HepG2 (cell line): ENCODE data around the gene PLEKHO1. TPM values are rescaled to one million over a fixed set of nuclear protein-coding genes. Genes with fewer than 3 reads are reported as not detected.

Source experiments
- ATAC-seq: fragments of 200-7000 bp; cut with Tn5 transposase; 3 replicates; pipeline ENCODE4 v1.9.1; 2020; ENCODE audit warnings: mild to moderate bottlenecking, moderate library complexity
- BruUV-seq: library from RNA; stranded (reverse); fragments of 400-500 nt; replicated peaks from 2 replicates; lab custom pipeline; 2021; lab: Mats Ljungman, UMichigan
- CTCF ChIA-PET: fragments of 300-600 bp; formaldehyde crosslinking; extraction: SDS; loops from one replicate; lab custom pipeline; 2021; ENCODE audit warnings: low total read pairs, inconsistent platforms, low intra/inter-chr PET ratio; lab: Yijun Ruan, JAX
- POLR2A ChIA-PET: fragments of 350-600 bp; sonication (Branson Sonifier 250); formaldehyde crosslinking; loops from one replicate; lab custom pipeline; 2020; ENCODE audit warnings: antibody characterized with exemption, inconsistent platforms; lab: Yijun Ruan, JAX
- DNase-seq: peaks from one replicate; pipeline ENCODE4 v3.0.0-alpha.2; 2015; ENCODE audit warnings: low spot score
- FAIRE-seq: peaks from 3 replicates; lab custom pipeline; 2011; peaks lifted over from hg19 to GRCh38; lab: Jason Lieb, UNC
- H2AFZ ChIP-seq: one replicate; pipeline ENCODE4 v1.6.1; 2011; ENCODE audit warnings: low read length, inconsistent platforms
- H3K27ac ChIP-seq: fragments of 300-600 bp; 3 replicates; pipeline ENCODE4 v1.8.0; 2011; ENCODE audit warnings: mixed run types, mild to moderate bottlenecking, mixed read lengths, low read length, inconsistent platforms; ENCODE audit not compliant: insufficient read depth; ENCODE audit errors: extremely low read length
- H3K27me3 ChIP-seq, 2 experiments: fragments of 200-600 bp in 1 of 2; 2 replicates in 1 of 2; 3 replicates in 1 of 2; pipeline versions ENCODE4 v1.6.0 to v1.8.0; 2011; ENCODE audit warnings: low read length in 2 of 2, mild to moderate bottlenecking in 2 of 2, moderate library complexity in 2 of 2, inconsistent platforms in 1 of 2; ENCODE audit not compliant: insufficient read depth in 2 of 2, control insufficient read depth in 1 of 2
- H3K36me3 ChIP-seq, 2 experiments: fragments of 200-600 bp in 1 of 2; replicated peaks in 1 of 2; 2 replicates in 1 of 2; 3 replicates in 1 of 2; pipeline versions ENCODE4 v1.5.1 to v1.8.0; 2011; ENCODE audit warnings: low read length in 2 of 2, inconsistent platforms in 1 of 2; ENCODE audit not compliant: insufficient read depth in 2 of 2, control insufficient read depth in 1 of 2
- H3K4me1 ChIP-seq: 2 replicates; pipeline ENCODE4 v1.5.1; 2012; ENCODE audit warnings: low read length, inconsistent platforms; ENCODE audit not compliant: insufficient read depth
- H3K4me2 ChIP-seq: 2 replicates; pipeline ENCODE4 v1.6.0; 2011; ENCODE audit warnings: low read depth, low read length, inconsistent platforms
- H3K4me3 ChIP-seq, 3 experiments: fragments of 200-600 bp in 1 of 3; sonication (generic), shearing (Covaris generic) in 1 of 3; replicated peaks in 1 of 3; 2 replicates each; pipeline ENCODE4 v1.5.1; 2011 to 2016; ENCODE audit warnings: low read length in 3 of 3, inconsistent platforms in 2 of 3, low read depth in 2 of 3, mild to moderate bottlenecking in 2 of 3, control low read depth in 1 of 3, mixed read lengths in 1 of 3; ENCODE audit not compliant: insufficient read depth in 1 of 3
- H3K79me2 ChIP-seq: one replicate; pipeline ENCODE4 v1.6.1; 2011; ENCODE audit warnings: low read length, inconsistent platforms; ENCODE audit not compliant: insufficient read depth
- H3K9ac ChIP-seq: 2 replicates; pipeline ENCODE4 v1.6.0; 2011; ENCODE audit warnings: mild to moderate bottlenecking, low read depth, low read length, inconsistent platforms; ENCODE audit not compliant: insufficient read depth
- H3K9me3 ChIP-seq: 2 replicates; pipeline ENCODE4 v1.5.1; 2012; ENCODE audit warnings: mild to moderate bottlenecking, low read length
- H4K20me1 ChIP-seq: 2 replicates; pipeline ENCODE4 v1.6.0; 2011; ENCODE audit warnings: inconsistent platforms, mild to moderate bottlenecking, low read length, moderate library complexity; ENCODE audit not compliant: insufficient read depth
- ARNT ChIP-seq: fragments of 450-650 bp; IDR thresholded peaks from 2 replicates; pipeline ENCODE4 v1.6.1; 2017
- CBX5 ChIP-seq: sonication (generic); formaldehyde crosslinking; IDR thresholded peaks from 2 replicates; pipeline ENCODE4 v1.4.0; 2020; ENCODE audit warnings: missing genetic modification reagents, borderline replicate concordance
- E2F2 ChIP-seq: sonication (generic); formaldehyde crosslinking; IDR thresholded peaks from 2 replicates; pipeline ENCODE4 v1.4.0; 2020; ENCODE audit warnings: missing genetic modification reagents, borderline replicate concordance
- GPN1 ChIP-seq: sonication (generic); formaldehyde crosslinking; IDR thresholded peaks from 2 replicates; pipeline ENCODE4 v1.5.1; 2020; ENCODE audit warnings: missing genetic modification reagents, borderline replicate concordance
- MEIS1 ChIP-seq: sonication (generic); formaldehyde crosslinking; IDR thresholded peaks from 2 replicates; pipeline ENCODE4 v1.9.0; 2021; ENCODE audit warnings: mild to moderate bottlenecking, missing genetic modification reagents, moderate library complexity, borderline replicate concordance
- NR2C2 ChIP-seq: sonication (generic); formaldehyde crosslinking; IDR thresholded peaks from 2 replicates; pipeline ENCODE4 v1.4.0; 2020; ENCODE audit warnings: missing genetic modification reagents, mild to moderate bottlenecking, moderate library complexity, borderline replicate concordance
- ZNF263 ChIP-seq: sonication (generic); formaldehyde crosslinking; IDR thresholded peaks from 2 replicates; pipeline ENCODE4 v1.4.0; 2020; ENCODE audit warnings: missing genetic modification reagents
- ZNF484 ChIP-seq: sonication (generic); formaldehyde crosslinking; IDR thresholded peaks from 2 replicates; pipeline ENCODE4 v1.5.1; 2020; ENCODE audit warnings: mild to moderate bottlenecking, low read depth, missing genetic modification reagents, borderline replicate concordance
- WGBS: methylation state at CpG from one replicate; pipeline ENCODE4 v1.1.6; 2017; ENCODE audit warnings: low lambda C conversion rate; 5-methylcytosine and 5-hydroxymethylcytosine counted together
- in situ Hi-C: cut with HindIII; loops from 2 replicates; pipeline ENCODE4 v1.10.0; 2017; ENCODE audit warnings: low pct_unique_long_range_greater_than_20kb; ENCODE audit not compliant: extremely low pct_ligation_motif_present
- intact Hi-C: fragments of 100-400 bp; cut with micrococcal nuclease; formaldehyde crosslinking; loops from one replicate; pipeline ENCODE4 v1.10.0; 2022; ENCODE audit not compliant: unreplicated experiment
- polyA plus RNA-seq, 8 experiments: library from polyadenylated mRNA; depleted of rRNA in 3 of 8; stranded (reverse) in 7 of 8; unstranded in 1 of 8; fragments of >200 nt; fragmentation: Illumina TruSeq in 4 of 8; extraction: Trizol in 4 of 8; gene quantifications; 2 replicates each; pipeline versions ENCODE4 v1.2.1 to v1.2.3, GENCODE V29; 2011 to 2016; ENCODE audit warnings: low read depth in 4 of 8, missing spikeins in 1 of 8, mixed read lengths in 1 of 8; ENCODE audit not compliant: insufficient read depth in 1 of 8
- total RNA-seq, 5 experiments: library from RNA; depleted of rRNA; stranded (reverse); fragments of >200 nt; fragmentation: Illumina TruSeq; extraction: Trizol; gene quantifications; 2 replicates each; pipeline ENCODE4 v1.2.3, GENCODE V29; 2016; ENCODE audit warnings: low read depth in 1 of 5

PLEKHO1 gene
- total and polyA plus RNA-seq, 2 of the 13 experiments (the other 11 are each of a cell fraction or from before 2014, with no cell fraction given) = 9.8 to 10.1 TPM

- no peak for TF ChIP-seq E2F2 (CRISPR knock-in tag)
- TF ChIP-seq NR2C2 (CRISPR knock-in tag) = no peak
These were observed 43.4 kb upstream of the PLEKHO1 start (continued) for GRCh38 chr1:150106341-150106740.

GRCh38 chr1:150109586-150109985 is 40.1 kb upstream of the PLEKHO1 start:
- WGBS = 97% methylated on average over 3 of the region's 3 CpGs
- Histone ChIP-seq H3K4me1 (no peaks in the 10 kb centered on the region), H3K9me3 (peaks cover 2% of the 10 kb centered on the region; the same call in 1 of the 2 replicates), H2AFZ (no peak overlapping the region), H3K4me3 (no peak overlapping the region), H3K36me3 (no peaks in the 10 kb centered on the region), H4K20me1 (no peaks in the 10 kb centered on the region), H3K4me2 (no peak overlapping the region), H3K27me3 (no peaks in the 10 kb centered on the region), H3K79me2 (no peaks in the 10 kb centered on the region), H3K27ac (no peak overlapping the region), H3K9ac (no peak overlapping the region)
- no TSS peak for BruUV-seq
- TF ChIP-seq ARNT (no peak), CBX5 (CRISPR knock-in tag) (no peak), ZNF263 (CRISPR knock-in tag) (no peak), ZNF484 (no peak), MEIS1 (no peak), GPN1 (CRISPR knock-in tag) (no peak)
- intact Hi-C loops (no loop called here), in situ Hi-C loops (no loop called here)
- ATAC-seq = no peak
- DNase-seq = no peak
- CTCF ChIA-PET = no interaction called here
- no peak for FAIRE-seq
- POLR2A ChIA-PET = no interaction called here
